Gastroesophageal sphincter (tissue), 4 donors: Measurements from ENCODE around the gene PDE1C. TPM values are rescaled to one million over a fixed set of nuclear protein-coding genes. Genes with fewer than 3 reads are reported as not detected.

ENCODE experiments used
- ATAC-seq: fragments of 150-250 bp; one replicate; pipeline ENCODE4 v1.9.1; 2016; ENCODE audit warnings: mild to moderate bottlenecking, moderate library complexity
- H3K27ac ChIP-seq, 4 donors: fragments of 200-600 bp; sonication (generic) in 3 of 4; 1 replicate in 3 of 4; 2 replicates in 1 of 4; pipeline ENCODE4 v1.5.1; 2016 to 2019
- H3K27me3 ChIP-seq: fragments of 200-600 bp; sonication (generic); one replicate; pipeline ENCODE4 v1.5.1; 2019
- H3K36me3 ChIP-seq, 2 donors: fragments of 200-600 bp; sonication (generic); one replicate each; pipeline ENCODE4 v1.5.1; 2019; ENCODE audit warnings: control low read depth in 1 of 2
- H3K4me1 ChIP-seq, 3 donors: fragments of 200-600 bp; sonication (generic); 1 replicate in 2 of 3; 2 replicates in 1 of 3; pipeline ENCODE4 v1.5.1; 2016 to 2019; ENCODE audit warnings: control low read depth in 2 of 3
- H3K4me3 ChIP-seq, 2 donors: fragments of 200-600 bp; sonication (generic); one replicate each; pipeline ENCODE4 v1.5.1; 2019; ENCODE audit warnings: mild to moderate bottlenecking in 1 of 2, moderate library complexity in 1 of 2
- H3K9me3 ChIP-seq, 3 donors: fragments of 200-600 bp; sonication (generic); one replicate each; pipeline ENCODE4 v1.5.1; 2017 to 2019; ENCODE audit warnings: control low read depth in 2 of 3
- EP300 ChIP-seq: sonication (generic); formaldehyde crosslinking; IDR thresholded peaks from one replicate; pipeline ENCODE4 v1.6.1; 2017; ENCODE audit warnings: antibody characterized with exemption, mild to moderate bottlenecking
- POLR2A ChIP-seq, 2 donors: fragments of 450-650 bp; IDR thresholded peaks; one replicate each; pipeline ENCODE4 v1.6.1; 2017; ENCODE audit warnings: antibody characterized with exemption in 2 of 2, mild to moderate bottlenecking in 2 of 2, moderate library complexity in 1 of 2
- POLR2AphosphoS5 ChIP-seq: sonication (generic); formaldehyde crosslinking; IDR thresholded peaks from one replicate; pipeline ENCODE4 v1.6.1; 2017; ENCODE audit warnings: antibody characterized with exemption
- WGBS, 2 donors: methylation state at CpG; one replicate each; pipeline ENCODE4 v1.1.5; 2018; ENCODE audit warnings: low coverage in 1 of 2; 5-methylcytosine and 5-hydroxymethylcytosine counted together
- total RNA-seq, 4 donors: library from RNA; depleted of rRNA; stranded (reverse); fragments of >200 nt; gene quantifications; one replicate each; pipeline ENCODE4 v1.1.0, GENCODE V29; 2016
- TF ChIP-seq, protein P1 (sequence below), 4 experiments: fragments of 200-600 bp in 2 of 4; fragments of 450-650 bp in 2 of 4; sonication (generic) in 1 of 4; IDR thresholded peaks; one replicate each; pipeline ENCODE4 v1.5.1; 2017 to 2019; ENCODE audit warnings: antibody characterized with exemption in 4 of 4, mild to moderate bottlenecking in 2 of 4, moderate library complexity in 2 of 4

PDE1C gene
- total RNA-seq, 4 donors from 2014 or later, result 17.2 to 28.8 (median 21.7) TPM

DNA sequence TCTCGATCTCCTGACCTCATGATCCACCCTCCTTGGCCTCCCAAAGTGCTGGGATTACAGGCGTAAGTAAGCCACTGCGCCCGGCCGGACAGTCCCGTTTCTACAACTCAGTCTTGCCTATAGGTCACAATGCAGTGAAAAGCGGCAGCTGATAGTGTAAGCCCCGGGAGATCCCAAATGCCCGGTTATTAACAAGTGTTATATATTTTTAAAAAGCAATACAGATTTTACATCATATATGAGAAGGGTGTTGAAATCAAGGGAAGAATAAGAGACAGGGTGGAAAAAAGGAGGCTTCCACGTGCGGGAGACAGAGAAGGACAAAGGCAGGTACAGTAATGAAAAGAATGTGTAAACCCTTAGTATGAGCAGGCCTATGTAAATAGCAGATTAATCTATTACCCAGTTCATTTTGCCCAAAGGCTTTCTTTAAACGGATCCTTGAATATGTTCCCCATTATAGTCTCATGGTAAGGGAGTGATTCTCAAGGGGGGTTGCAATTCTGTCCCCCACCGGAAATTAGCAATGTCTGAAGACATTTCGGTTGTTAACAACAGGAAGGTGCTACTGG is 170.8 kb downstream of the PDE1C start:
- no peaks in the 10 kb centered on the region for H3K36me3 ChIP-seq
- H3K27me3 ChIP-seq, result no peaks in the 10 kb centered on the region
- H3K4me1 ChIP-seq, result peaks cover 0 to 5% (median 0%) of the 10 kb centered on the region in 3 donors
- no peak overlapping the region for H3K27ac ChIP-seq
- no peaks in the 10 kb centered on the region for H3K9me3 ChIP-seq
- no peak for ATAC-seq
- no peak for TF ChIP-seq EP300
- TF ChIP-seq, protein P1, sequence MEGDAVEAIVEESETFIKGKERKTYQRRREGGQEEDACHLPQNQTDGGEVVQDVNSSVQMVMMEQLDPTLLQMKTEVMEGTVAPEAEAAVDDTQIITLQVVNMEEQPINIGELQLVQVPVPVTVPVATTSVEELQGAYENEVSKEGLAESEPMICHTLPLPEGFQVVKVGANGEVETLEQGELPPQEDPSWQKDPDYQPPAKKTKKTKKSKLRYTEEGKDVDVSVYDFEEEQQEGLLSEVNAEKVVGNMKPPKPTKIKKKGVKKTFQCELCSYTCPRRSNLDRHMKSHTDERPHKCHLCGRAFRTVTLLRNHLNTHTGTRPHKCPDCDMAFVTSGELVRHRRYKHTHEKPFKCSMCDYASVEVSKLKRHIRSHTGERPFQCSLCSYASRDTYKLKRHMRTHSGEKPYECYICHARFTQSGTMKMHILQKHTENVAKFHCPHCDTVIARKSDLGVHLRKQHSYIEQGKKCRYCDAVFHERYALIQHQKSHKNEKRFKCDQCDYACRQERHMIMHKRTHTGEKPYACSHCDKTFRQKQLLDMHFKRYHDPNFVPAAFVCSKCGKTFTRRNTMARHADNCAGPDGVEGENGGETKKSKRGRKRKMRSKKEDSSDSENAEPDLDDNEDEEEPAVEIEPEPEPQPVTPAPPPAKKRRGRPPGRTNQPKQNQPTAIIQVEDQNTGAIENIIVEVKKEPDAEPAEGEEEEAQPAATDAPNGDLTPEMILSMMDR (IDR thresholded peaks at IDR 0.05), result no peak
- no peak for TF ChIP-seq POLR2A (IDR thresholded peaks at IDR 0.05)
- TF ChIP-seq POLR2AphosphoS5, result no peak
- 78 to 88% methylated on average over 6 to 8 of the region's 14 CpGs for WGBS, 2 donors
- no peak overlapping the region for H3K4me3 ChIP-seq

DNA sequence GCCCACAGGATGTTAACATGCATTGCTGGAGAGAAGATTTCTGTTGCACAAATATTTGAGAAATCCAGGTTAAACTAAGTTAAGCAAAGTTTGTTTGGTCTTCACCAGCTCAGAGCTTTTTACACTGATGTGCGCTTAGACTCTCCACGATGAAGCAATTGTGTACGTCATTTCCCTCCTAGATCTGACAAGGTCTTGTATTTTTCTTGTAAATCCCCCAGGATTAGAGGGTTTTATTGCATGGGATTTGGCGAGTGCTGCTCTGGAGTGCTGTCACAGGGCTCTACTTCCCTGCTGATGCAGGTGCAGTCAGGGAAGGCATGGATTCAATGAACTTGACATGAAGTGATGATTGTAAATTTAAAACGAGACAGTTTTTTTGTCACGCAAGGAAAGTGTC is 173.3 kb downstream of the PDE1C start:
- 65 to 72% methylated on average over 6 of the region's 6 CpGs for WGBS, 2 donors
- Histone ChIP-seq H3K9me3 (no peaks in the 10 kb centered on the region), H3K4me1 (no peaks in the 10 kb centered on the region), H3K27me3 (no peaks in the 10 kb centered on the region), H3K36me3 (no peaks in the 10 kb centered on the region), H3K4me3 (no peak overlapping the region), H3K27ac (no peak overlapping the region)
- no peak for ATAC-seq
- TF ChIP-seq, protein P1 (IDR thresholded peaks at IDR 0.05), result no peak
- TF ChIP-seq POLR2A (IDR thresholded peaks at IDR 0.05) (no peak), EP300 (no peak), POLR2AphosphoS5 (no peak)

DNA sequence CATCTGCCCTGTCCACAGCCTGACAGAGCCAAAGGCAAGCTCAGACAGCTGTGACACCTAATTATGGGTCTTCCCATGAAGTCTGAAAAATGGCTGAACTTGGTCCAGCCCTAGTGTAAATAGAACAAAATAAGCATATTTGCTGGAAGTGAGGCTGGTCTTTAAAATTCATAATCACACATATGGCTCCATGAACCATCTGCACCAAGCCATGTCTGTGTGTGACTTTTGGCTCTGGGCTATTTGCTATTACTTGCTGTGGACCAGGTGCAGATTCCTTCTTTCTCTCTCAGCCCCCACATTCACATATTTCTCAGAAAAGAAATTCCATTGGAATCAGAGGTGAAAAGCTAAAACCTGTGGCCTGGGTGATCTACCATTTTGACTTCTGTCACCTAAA is 175.9 kb downstream of the PDE1C start:
- peaks cover 0 to 13% (median 0%) of the 10 kb centered on the region in 3 donors for H3K4me1 ChIP-seq
- TF ChIP-seq POLR2AphosphoS5 (no peak), EP300 (no peak), POLR2A (IDR thresholded peaks at IDR 0.05) (no peak)
- TF ChIP-seq, protein P1 (IDR thresholded peaks at IDR 0.05), result no peak
- H3K36me3 ChIP-seq, result no peaks in the 10 kb centered on the region
- no peak overlapping the region for H3K4me3 ChIP-seq
- H3K27ac ChIP-seq, result no peak overlapping the region
- H3K9me3 ChIP-seq, result no peaks in the 10 kb centered on the region
- H3K27me3 ChIP-seq, result no peaks in the 10 kb centered on the region
- ATAC-seq, result no peak

DNA sequence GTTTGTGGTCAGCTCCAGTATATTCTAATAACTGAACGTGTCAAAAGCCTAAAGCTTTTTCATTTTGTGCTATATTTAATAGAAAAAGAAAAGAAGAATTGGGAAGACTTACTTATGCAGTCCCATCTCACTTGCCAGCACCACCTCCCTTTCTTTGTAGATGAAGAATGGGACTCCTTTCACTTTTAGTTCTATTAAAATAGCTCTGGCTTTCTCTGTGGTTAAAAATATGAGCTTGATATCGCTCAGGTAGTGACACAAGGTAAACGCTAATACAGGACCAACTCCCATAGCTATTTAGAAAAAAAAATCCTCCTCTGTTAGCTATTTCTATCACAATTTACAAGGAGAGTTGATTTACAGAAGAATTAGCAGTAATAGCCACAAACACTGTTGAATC is 176.8 kb downstream of the PDE1C start:
- ATAC-seq, result no peak
- no peak overlapping the region for H3K4me3 ChIP-seq
- H3K9me3 ChIP-seq, result no peaks in the 10 kb centered on the region
- no peak overlapping the region for H3K27ac ChIP-seq
- no peaks in the 10 kb centered on the region for H3K27me3 ChIP-seq
- TF ChIP-seq EP300 (no peak), POLR2A (IDR thresholded peaks at IDR 0.05) (no peak), POLR2AphosphoS5 (no peak)
- TF ChIP-seq, protein P1 (IDR thresholded peaks at IDR 0.05), result no peak
- H3K36me3 ChIP-seq, result no peaks in the 10 kb centered on the region
- WGBS, 2 donors, result 58 to 61% methylated on average over 3 of the region's 3 CpGs
- peaks cover 0 to 13% (median 0%) of the 10 kb centered on the region in 3 donors for H3K4me1 ChIP-seq

DNA sequence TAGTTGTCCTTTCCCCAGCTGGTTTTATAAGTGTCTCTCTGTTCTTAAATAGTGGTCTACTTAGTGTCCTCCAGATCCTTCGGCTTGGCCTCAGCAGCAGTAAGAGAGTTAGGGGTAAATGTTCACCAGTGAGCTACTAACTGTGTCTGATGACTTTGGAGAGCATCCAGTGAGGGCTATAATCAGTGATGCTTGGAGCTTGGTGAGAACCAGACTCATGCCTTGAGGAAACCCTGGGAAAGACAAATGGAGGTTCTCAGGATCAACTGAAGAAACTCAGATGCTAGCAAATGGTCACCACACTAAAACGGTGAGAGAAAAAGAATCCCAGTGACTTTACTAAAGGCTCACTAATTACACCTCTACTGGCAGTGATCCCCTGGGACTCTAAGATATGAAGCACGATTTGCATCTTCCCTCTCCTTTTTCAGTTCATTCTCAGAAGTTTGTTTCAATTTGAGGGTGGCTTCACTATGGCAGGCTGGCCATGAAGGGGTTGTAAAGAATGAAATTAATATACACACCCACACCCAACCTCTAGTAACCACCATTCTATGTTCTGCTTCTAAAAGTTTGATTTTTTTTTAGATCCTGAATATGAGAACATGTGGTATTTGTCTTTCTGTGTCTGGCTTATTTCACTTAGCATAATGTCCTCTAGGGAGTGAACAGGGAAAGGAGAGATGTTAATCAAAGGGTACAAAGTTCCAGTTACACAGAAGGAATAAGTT is 177.9 kb downstream of the PDE1C start:
- TF ChIP-seq POLR2A (IDR thresholded peaks at IDR 0.05) (no peak), EP300 (no peak), POLR2AphosphoS5 (no peak)
- TF ChIP-seq, protein P1 (IDR thresholded peaks at IDR 0.05), result no peak
- Histone ChIP-seq H3K4me3 (no peak overlapping the region), H3K9me3 (no peaks in the 10 kb centered on the region), H3K27ac (no peak overlapping the region), H3K36me3 (no peaks in the 10 kb centered on the region), H3K27me3 (no peaks in the 10 kb centered on the region), H3K4me1 (peaks cover 0 to 13% (median 0%) of the 10 kb centered on the region in 3 donors)
- WGBS, 2 donors, result 55 to 58% methylated on average over 2 to 3 of the region's 3 CpGs
- ATAC-seq, result no peak
